ENCODE results near the gene ANKIB1.

DNA sequence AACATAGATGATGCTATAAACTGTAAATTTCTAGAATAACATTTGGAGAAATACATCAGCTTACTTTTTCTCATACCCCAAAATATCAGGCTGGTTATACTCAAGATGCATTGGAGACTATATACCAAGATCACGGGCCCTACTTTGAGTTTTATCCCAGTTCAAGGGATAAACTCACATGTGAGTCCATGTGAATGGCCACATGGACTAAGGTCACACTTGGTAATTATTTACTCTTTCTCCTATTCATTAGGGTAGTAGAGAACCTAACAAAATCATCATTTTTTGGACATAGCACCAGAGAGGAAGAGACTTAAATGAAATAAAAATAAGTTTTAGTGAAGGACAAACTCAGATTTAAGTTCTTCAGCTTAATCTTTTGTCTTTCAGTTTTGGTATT lies 108.4 kb downstream of the ANKIB1 start:
- no peak for TF ChIP-seq POLR2AphosphoS5 (IDR thresholded peaks at IDR 0.05)
- TF ChIP-seq, protein P1, sequence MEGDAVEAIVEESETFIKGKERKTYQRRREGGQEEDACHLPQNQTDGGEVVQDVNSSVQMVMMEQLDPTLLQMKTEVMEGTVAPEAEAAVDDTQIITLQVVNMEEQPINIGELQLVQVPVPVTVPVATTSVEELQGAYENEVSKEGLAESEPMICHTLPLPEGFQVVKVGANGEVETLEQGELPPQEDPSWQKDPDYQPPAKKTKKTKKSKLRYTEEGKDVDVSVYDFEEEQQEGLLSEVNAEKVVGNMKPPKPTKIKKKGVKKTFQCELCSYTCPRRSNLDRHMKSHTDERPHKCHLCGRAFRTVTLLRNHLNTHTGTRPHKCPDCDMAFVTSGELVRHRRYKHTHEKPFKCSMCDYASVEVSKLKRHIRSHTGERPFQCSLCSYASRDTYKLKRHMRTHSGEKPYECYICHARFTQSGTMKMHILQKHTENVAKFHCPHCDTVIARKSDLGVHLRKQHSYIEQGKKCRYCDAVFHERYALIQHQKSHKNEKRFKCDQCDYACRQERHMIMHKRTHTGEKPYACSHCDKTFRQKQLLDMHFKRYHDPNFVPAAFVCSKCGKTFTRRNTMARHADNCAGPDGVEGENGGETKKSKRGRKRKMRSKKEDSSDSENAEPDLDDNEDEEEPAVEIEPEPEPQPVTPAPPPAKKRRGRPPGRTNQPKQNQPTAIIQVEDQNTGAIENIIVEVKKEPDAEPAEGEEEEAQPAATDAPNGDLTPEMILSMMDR (IDR thresholded peaks at IDR 0.05), result no peak
- TF ChIP-seq EP300 (IDR thresholded peaks at IDR 0.05), result no peak
- TF ChIP-seq POLR2A (IDR thresholded peaks at IDR 0.05), result no peak

Data from suprapubic skin (tissue), 4 donors.